H9 (cell line): ENCODE measurements around the gene CD8A. TPM values are rescaled to one million over a fixed set of nuclear protein-coding genes. Genes with fewer than 3 reads are reported as not detected.
A peak's percentile ranks its signal among the peaks of the same experiment; 100 is the strongest.

Experiments
- DNase-seq: peaks from one replicate; pipeline ENCODE4 v3.0.0-alpha.2; 2017
- H2AFZ ChIP-seq: one replicate; pipeline ENCODE4 v1.6.1; 2013; ENCODE audit warnings: mild to moderate bottlenecking, low read length, control low read depth, moderate library complexity
- H2AK5ac ChIP-seq: 2 replicates; pipeline ENCODE4 v1.6.1; 2013; ENCODE audit warnings: low read length, control low read depth, mixed read lengths; ENCODE audit not compliant: insufficient read length
- H2BK120ac ChIP-seq: one replicate; pipeline ENCODE4 v1.6.1; 2013; ENCODE audit warnings: low read depth, mild to moderate bottlenecking, low read length, control low read depth, inconsistent platforms; ENCODE audit not compliant: poor library complexity, severe bottlenecking
- H2BK12ac ChIP-seq: 2 replicates; pipeline ENCODE4 v1.6.1; 2013; ENCODE audit warnings: low read length, control low read depth, mixed read lengths, low read depth; ENCODE audit not compliant: insufficient read length
- H2BK15ac ChIP-seq: 2 replicates; pipeline ENCODE4 v1.6.1; 2013; ENCODE audit warnings: low read depth, low read length, control low read depth
- H2BK20ac ChIP-seq: one replicate; pipeline ENCODE4 v1.6.1; 2013; ENCODE audit warnings: low read depth, mild to moderate bottlenecking, low read length, control low read depth, inconsistent platforms; ENCODE audit not compliant: poor library complexity, severe bottlenecking
- H2BK5ac ChIP-seq: 2 replicates; pipeline ENCODE4 v1.6.1; 2013; ENCODE audit warnings: low read length, control low read depth, mixed read lengths; ENCODE audit not compliant: insufficient read length
- H3K14ac ChIP-seq: 2 replicates; pipeline ENCODE4 v1.6.1; 2013; ENCODE audit warnings: low read length, control low read depth; ENCODE audit not compliant: insufficient read depth
- H3K18ac ChIP-seq: 2 replicates; pipeline ENCODE4 v1.6.1; 2013; ENCODE audit warnings: low read depth, mild to moderate bottlenecking, mixed read lengths, low read length, control low read depth; ENCODE audit not compliant: insufficient read length
- H3K23ac ChIP-seq: 2 replicates; pipeline ENCODE4 v1.6.1; 2013; ENCODE audit warnings: low read length, control low read depth, mixed read lengths, low read depth; ENCODE audit not compliant: insufficient read length
- H3K23me2 ChIP-seq: 2 replicates; pipeline ENCODE4 v1.6.1; 2013; ENCODE audit warnings: low read depth, mild to moderate bottlenecking, mixed read lengths, low read length, control low read depth; ENCODE audit not compliant: insufficient read length, poor library complexity, severe bottlenecking
- H3K27ac ChIP-seq: 2 replicates; pipeline ENCODE4 v1.5.1; 2013; ENCODE audit warnings: low read length, control low read depth, mixed read lengths, low read depth; ENCODE audit not compliant: insufficient read length
- H3K27me3 ChIP-seq: 2 replicates; pipeline ENCODE4 v1.6.1; 2013; ENCODE audit warnings: low read length, control low read depth, inconsistent platforms; ENCODE audit not compliant: insufficient read depth
- H3K4ac ChIP-seq: 2 replicates; pipeline ENCODE4 v1.6.1; 2013; ENCODE audit warnings: low read depth, mild to moderate bottlenecking, control low read depth, inconsistent platforms, low read length, moderate library complexity
- H3K4me1 ChIP-seq: 2 replicates; pipeline ENCODE4 v1.6.1; 2013; ENCODE audit warnings: low read length, control low read depth, inconsistent platforms; ENCODE audit not compliant: insufficient read depth
- H3K4me2 ChIP-seq: 2 replicates; pipeline ENCODE4 v1.6.1; 2013; ENCODE audit warnings: low read length, control low read depth, mixed read lengths; ENCODE audit not compliant: insufficient read length, insufficient read depth
- H3K56ac ChIP-seq: 2 replicates; pipeline ENCODE4 v1.6.1; 2013; ENCODE audit warnings: low read depth, mild to moderate bottlenecking, mixed read lengths, low read length, control low read depth; ENCODE audit not compliant: insufficient read length
- H3K79me1 ChIP-seq: 2 replicates; pipeline ENCODE4 v1.6.1; 2013; ENCODE audit warnings: low read depth, mild to moderate bottlenecking, moderate library complexity, low read length, control low read depth, inconsistent platforms; ENCODE audit not compliant: insufficient read depth, poor library complexity, severe bottlenecking
- H3K79me2 ChIP-seq: 2 replicates; pipeline ENCODE4 v1.6.1; 2013; ENCODE audit warnings: low read length, control low read depth, inconsistent platforms; ENCODE audit not compliant: insufficient read depth
- H3K9ac ChIP-seq: 2 replicates; pipeline ENCODE4 v1.6.1; 2013; ENCODE audit warnings: low read length, control low read depth, mixed read lengths; ENCODE audit not compliant: insufficient read length; ENCODE audit errors: extremely low read depth
- H3K9me3 ChIP-seq: one replicate; pipeline ENCODE4 v1.6.1; 2013; ENCODE audit warnings: low read depth, low read length, inconsistent platforms; ENCODE audit not compliant: control insufficient read depth
- H3T11ph ChIP-seq: one replicate; pipeline ENCODE4 v1.6.1; 2013; ENCODE audit warnings: mild to moderate bottlenecking, low read length, control low read depth, inconsistent platforms
- H4K20me1 ChIP-seq: one replicate; pipeline ENCODE4 v1.6.1; 2013; ENCODE audit not compliant: control insufficient read depth, insufficient read length, insufficient read depth
- H4K5ac ChIP-seq: 2 replicates; pipeline ENCODE4 v1.6.1; 2013; ENCODE audit warnings: low read depth, mild to moderate bottlenecking, mixed read lengths, low read length, control low read depth; ENCODE audit not compliant: insufficient read length
- H4K8ac ChIP-seq: replicated peaks from 2 replicates; pipeline ENCODE4 v1.6.1; 2013; ENCODE audit warnings: low read length, control low read depth, mixed read lengths, low read depth; ENCODE audit not compliant: insufficient read length
- H4K91ac ChIP-seq: 2 replicates; pipeline ENCODE4 v1.6.1; 2013; ENCODE audit warnings: low read depth, mild to moderate bottlenecking, moderate library complexity, mixed read lengths, low read length, control low read depth; ENCODE audit not compliant: insufficient read length
- H3K27ac Mint-ChIP-seq, 3 experiments: 2 replicates in 2 of 3; 3 replicates in 1 of 3; pipeline ENCODE4 v1.8.0; 2020 to 2021; ENCODE audit warnings: mixed read lengths in 3 of 3, mild to moderate bottlenecking in 1 of 3, moderate library complexity in 1 of 3
- H3K27me3 Mint-ChIP-seq: 2 replicates; pipeline ENCODE4 v1.8.0; 2021; ENCODE audit warnings: low read depth, mild to moderate bottlenecking, moderate library complexity, mixed read lengths
- H3K36me3 Mint-ChIP-seq, 3 experiments: 2 replicates in 2 of 3; 3 replicates in 1 of 3; pipeline ENCODE4 v1.8.0; 2020 to 2021; ENCODE audit warnings: low read depth in 3 of 3, mixed read lengths in 3 of 3; ENCODE audit not compliant: insufficient read depth in 1 of 3
- H3K4me1 Mint-ChIP-seq, 2 experiments: 2 replicates each; pipeline ENCODE4 v1.8.0; 2020; ENCODE audit warnings: mixed read lengths in 2 of 2
- H3K4me3 Mint-ChIP-seq, 2 experiments: 2 replicates in 1 of 2; 3 replicates in 1 of 2; pipeline ENCODE4 v1.8.0; 2020 to 2021; ENCODE audit warnings: mild to moderate bottlenecking in 2 of 2, mixed read lengths in 2 of 2, moderate library complexity in 1 of 2
- H3K9me3 Mint-ChIP-seq, 2 experiments: 2 replicates in 1 of 2; 3 replicates in 1 of 2; pipeline ENCODE4 v1.8.0; 2020; ENCODE audit warnings: mild to moderate bottlenecking in 2 of 2, mixed read lengths in 2 of 2, moderate library complexity in 1 of 2
- CTCF ChIP-seq: fragments of 200-600 bp; sonication (generic); conservative IDR thresholded peaks from 3 replicates; pipeline ENCODE4 v1.8.0; 2021; ENCODE audit warnings: antibody characterized with exemption, mild to moderate bottlenecking
- WGBS: extraction: QIAGEN DNeasy Blood & Tissue Kit; methylation state at CpG from one replicate; pipeline ENCODE4 v1.1.7; 2013; ENCODE audit warnings: missing lambda C conversion rate, low lambda C conversion rate, mixed read lengths; ENCODE audit not compliant: insufficient read length; ENCODE audit errors: extremely low coverage; 5-methylcytosine and 5-hydroxymethylcytosine counted together
- total RNA-seq: library from RNA; stranded (reverse); gene quantifications from 2 replicates; pipeline ENCODE4 v1.2.1, GENCODE V29; 2021

The CD8A gene
- total RNA-seq, 1 experiment from 2014 or later: not detected

GRCh38 chr2:86779971-86780370 lies 10.7 kb downstream of the CD8A start:
- WGBS: no CpG with 5 or more reads among the region's 3 CpGs
- H3K79me1 ChIP-seq: no peaks in the 10 kb centered on the region

More at GRCh38 chr2:86779971-86780370, 10.7 kb downstream of the CD8A start:
- Mint-ChIP-seq H3K4me1 (no peaks in the 10 kb centered on the region), H3K36me3 (peaks cover 0 to 7% (median 3%) of the 10 kb centered on the region in 3 experiments; a peak in 5 of 7 replicates), H3K27me3 (peaks cover 8% of the 10 kb centered on the region), H3K27ac (0 out of 7 replicates have a peak overlapping the region, but pooled peaks of 1 of the 3 experiments have one; percentile 4), H3K9me3 (no peaks in the 10 kb centered on the region), H3K4me3 (no peak overlapping the region)
- Histone ChIP-seq H2AFZ (no peak overlapping the region), H2AK5ac (no peak overlapping the region), H3K4ac (no peak overlapping the region), H2BK12ac (no peak overlapping the region), H3K79me2 (no peaks in the 10 kb centered on the region), H4K5ac (no peak overlapping the region), H3T11ph (no peak overlapping the region), H2BK5ac (no peak overlapping the region), H3K23ac (no peak overlapping the region), H2BK120ac (no peak overlapping the region), H4K91ac (no peak overlapping the region), H3K18ac (no peak overlapping the region), H3K4me2 (no peak overlapping the region), H3K4me1 (no peaks in the 10 kb centered on the region), H4K20me1 (no peaks in the 10 kb centered on the region), H3K23me2 (no peaks in the 10 kb centered on the region), H3K9me3 (no peaks in the 10 kb centered on the region), H2BK15ac (no peak overlapping the region), H3K56ac (no peak overlapping the region), H3K14ac (no peak overlapping the region), H4K8ac (no peak overlapping the region), H3K27me3 (no peaks in the 10 kb centered on the region), H2BK20ac (no peak overlapping the region), H3K9ac (no peak overlapping the region), H3K27ac (no peak overlapping the region)
- no peak for DNase-seq
- TF ChIP-seq CTCF: no peak
